A673 (cell line): Measurements from ENCODE around the gene CA6.

ENCODE experiments used
- EZH2 ChIP-seq: fragments of 200-600 bp; sonication (generic); IDR thresholded peaks from 2 replicates; pipeline ENCODE4 v1.6.1; 2017; ENCODE audit warnings: borderline replicate concordance, low read depth, mild to moderate bottlenecking, mixed read lengths, antibody characterized with exemption, low read length; ENCODE audit not compliant: poor library complexity, severe bottlenecking
- TF ChIP-seq, protein P1 (sequence below): fragments of 300-800, 200-600 bp; sonication (generic); conservative IDR thresholded peaks from 2 replicates; pipeline ENCODE4 v1.5.1; 2017; ENCODE audit warnings: low read depth, mild to moderate bottlenecking, antibody characterized with exemption, low read length, moderate library complexity, mixed read lengths

DNA sequence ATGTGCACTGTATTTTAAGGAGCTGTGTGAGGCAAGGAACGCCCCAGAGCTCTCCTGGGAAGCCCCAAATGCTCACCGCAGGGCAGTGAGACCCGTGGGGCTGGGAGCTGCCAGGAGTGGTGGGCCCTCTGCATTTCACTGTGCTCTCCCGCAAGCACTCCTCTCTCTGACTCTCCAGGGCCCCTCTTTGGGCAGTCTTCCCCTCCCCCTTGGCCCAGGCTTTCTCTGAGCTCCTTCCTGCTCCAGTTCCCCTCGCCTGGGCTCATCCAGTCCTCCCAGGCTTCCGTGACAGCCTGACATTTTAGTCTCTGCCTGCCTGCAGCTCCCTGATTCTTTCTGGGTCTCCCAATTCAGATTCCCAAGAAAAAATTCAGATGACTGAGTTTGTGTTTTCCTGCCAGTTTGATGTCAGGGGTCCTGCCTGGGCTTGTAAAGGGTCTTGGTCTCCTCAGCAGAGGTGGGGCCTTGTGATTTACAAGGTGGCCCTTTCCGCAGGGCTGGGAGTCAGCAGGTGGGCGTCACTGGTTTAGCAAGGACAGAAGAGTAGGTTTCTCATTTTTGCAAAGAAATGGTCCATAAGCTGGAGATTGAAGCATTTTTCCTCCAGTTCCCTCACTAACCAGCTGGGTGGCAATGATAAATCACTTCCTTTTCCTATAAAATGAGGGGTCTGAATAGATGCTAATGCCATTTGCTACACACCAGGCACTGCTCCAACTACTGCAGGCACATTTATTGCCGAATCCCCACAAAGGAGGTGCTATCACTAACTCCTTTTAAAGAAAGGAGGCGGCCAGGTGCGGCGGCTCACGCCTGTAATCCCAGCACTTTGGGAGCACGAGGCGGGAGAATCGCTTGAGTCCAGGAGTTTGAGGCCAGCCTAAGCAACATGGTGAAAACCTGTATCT lies 1.9 kb upstream of the CA6 start:
- TF ChIP-seq, protein P1, sequence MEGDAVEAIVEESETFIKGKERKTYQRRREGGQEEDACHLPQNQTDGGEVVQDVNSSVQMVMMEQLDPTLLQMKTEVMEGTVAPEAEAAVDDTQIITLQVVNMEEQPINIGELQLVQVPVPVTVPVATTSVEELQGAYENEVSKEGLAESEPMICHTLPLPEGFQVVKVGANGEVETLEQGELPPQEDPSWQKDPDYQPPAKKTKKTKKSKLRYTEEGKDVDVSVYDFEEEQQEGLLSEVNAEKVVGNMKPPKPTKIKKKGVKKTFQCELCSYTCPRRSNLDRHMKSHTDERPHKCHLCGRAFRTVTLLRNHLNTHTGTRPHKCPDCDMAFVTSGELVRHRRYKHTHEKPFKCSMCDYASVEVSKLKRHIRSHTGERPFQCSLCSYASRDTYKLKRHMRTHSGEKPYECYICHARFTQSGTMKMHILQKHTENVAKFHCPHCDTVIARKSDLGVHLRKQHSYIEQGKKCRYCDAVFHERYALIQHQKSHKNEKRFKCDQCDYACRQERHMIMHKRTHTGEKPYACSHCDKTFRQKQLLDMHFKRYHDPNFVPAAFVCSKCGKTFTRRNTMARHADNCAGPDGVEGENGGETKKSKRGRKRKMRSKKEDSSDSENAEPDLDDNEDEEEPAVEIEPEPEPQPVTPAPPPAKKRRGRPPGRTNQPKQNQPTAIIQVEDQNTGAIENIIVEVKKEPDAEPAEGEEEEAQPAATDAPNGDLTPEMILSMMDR: no peak
- no peak for TF ChIP-seq EZH2
